ENCODE measurements around the gene RAD52. TPM values are rescaled to one million over a fixed set of nuclear protein-coding genes. Genes with fewer than 3 reads are reported as not detected.

RAD52 gene
- total RNA-seq, 3 donors from 2014 or later (not counting 1 experiment from before 2014, with no cell fraction given) = 9.4 to 15.5 (median 13.7) TPM

DNA sequence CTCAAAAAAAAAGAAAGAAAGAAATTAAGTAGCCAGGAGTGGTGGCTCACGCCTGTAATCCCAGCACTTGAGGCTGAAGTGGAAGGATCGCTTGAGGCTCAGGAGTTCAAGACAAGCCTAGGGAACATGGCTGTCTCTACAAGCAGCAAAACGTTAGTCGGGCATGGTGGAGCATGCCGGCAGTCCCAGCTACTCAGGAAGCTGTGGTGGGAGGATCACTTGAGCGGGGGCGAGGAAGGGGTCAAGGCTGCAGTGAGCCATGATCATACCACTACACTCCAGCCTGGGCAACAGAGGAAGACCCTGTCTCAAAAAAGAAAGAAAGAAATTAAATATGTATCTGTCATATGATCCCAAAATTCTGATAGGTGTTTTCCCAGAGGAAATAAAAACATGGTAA, 5.3 kb downstream of the RAD52 start:
- no peak for DNase-seq
- intact Hi-C loops (cut with micrococcal nuclease) = no loop called here
- Mint-ChIP-seq H3K9me3 (no peaks in the 10 kb centered on the region), H3K27ac (peak overlapping the region in 1 of 2 donors; percentile 33), H3K4me1 (peaks cover 22 to 34% of the 10 kb centered on the region in 2 donors), H3K4me3 (no peak overlapping the region), H3K36me3 (no peaks in the 10 kb centered on the region), H3K27me3 (ENCODE audit: low read depth in 2 of 2) (no peaks in the 10 kb centered on the region)
- 48% methylated on average over 5 of the region's 7 CpGs for WGBS (ENCODE audit: insufficient coverage)
- Histone ChIP-seq H3K4me1 (ENCODE audit: control insufficient read depth, insufficient read depth, low read length) (peaks cover 14% of the 10 kb centered on the region), H3K4me3 (ENCODE audit: low read length) (no peak overlapping the region), H3K36me3 (ENCODE audit: control insufficient read depth, insufficient read depth, low read length) (peaks cover 3% of the 10 kb centered on the region), H3K27ac (ENCODE audit: low read length) (no peak overlapping the region), H3K27me3 (ENCODE audit: control insufficient read depth, insufficient read depth, low read length) (no peaks in the 10 kb centered on the region), H3K9me3 (ENCODE audit: control insufficient read depth, insufficient read depth, low read length) (no peaks in the 10 kb centered on the region)
- TF ChIP-seq, protein P1, sequence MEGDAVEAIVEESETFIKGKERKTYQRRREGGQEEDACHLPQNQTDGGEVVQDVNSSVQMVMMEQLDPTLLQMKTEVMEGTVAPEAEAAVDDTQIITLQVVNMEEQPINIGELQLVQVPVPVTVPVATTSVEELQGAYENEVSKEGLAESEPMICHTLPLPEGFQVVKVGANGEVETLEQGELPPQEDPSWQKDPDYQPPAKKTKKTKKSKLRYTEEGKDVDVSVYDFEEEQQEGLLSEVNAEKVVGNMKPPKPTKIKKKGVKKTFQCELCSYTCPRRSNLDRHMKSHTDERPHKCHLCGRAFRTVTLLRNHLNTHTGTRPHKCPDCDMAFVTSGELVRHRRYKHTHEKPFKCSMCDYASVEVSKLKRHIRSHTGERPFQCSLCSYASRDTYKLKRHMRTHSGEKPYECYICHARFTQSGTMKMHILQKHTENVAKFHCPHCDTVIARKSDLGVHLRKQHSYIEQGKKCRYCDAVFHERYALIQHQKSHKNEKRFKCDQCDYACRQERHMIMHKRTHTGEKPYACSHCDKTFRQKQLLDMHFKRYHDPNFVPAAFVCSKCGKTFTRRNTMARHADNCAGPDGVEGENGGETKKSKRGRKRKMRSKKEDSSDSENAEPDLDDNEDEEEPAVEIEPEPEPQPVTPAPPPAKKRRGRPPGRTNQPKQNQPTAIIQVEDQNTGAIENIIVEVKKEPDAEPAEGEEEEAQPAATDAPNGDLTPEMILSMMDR (IDR thresholded peaks at IDR 0.05) = no peak
- no peak for ATAC-seq

DNA sequence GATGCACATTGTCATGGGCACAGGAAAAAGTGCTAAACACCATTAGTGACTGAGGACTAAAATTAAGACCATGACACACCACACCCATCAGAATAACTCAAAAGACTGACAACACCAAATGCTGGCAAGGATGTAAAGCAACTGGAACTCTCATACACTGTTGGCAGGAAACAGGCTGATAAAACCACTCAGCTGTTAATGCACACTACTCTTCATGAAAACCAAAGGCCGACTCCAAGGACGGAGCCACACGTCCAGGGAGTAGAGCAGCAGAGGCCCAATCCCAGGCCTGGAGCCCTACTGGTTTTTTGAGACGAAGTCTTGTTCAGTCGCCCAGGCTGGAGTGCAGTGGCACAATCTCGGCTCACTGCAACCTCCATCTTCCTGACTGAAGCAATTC, 6.4 kb downstream of the RAD52 start:
- H3K36me3 ChIP-seq (ENCODE audit: control insufficient read depth, insufficient read depth, low read length) = peaks cover 3% of the 10 kb centered on the region
- no peak overlapping the region for H3K4me3 ChIP-seq (ENCODE audit: low read length)
- DNase-seq (no peak), ATAC-seq (no peak)
- H3K27me3 ChIP-seq (ENCODE audit: control insufficient read depth, insufficient read depth, low read length) = no peaks in the 10 kb centered on the region
- Mint-ChIP-seq H3K36me3 (no peaks in the 10 kb centered on the region), H3K27ac (no peak overlapping the region), H3K27me3 (ENCODE audit: low read depth in 2 of 2) (no peaks in the 10 kb centered on the region), H3K4me1 (peaks cover 14 to 24% of the 10 kb centered on the region in 2 donors), H3K9me3 (no peaks in the 10 kb centered on the region), H3K4me3 (no peak overlapping the region)
- TF ChIP-seq, protein P1 (IDR thresholded peaks at IDR 0.05) = no peak
- H3K27ac ChIP-seq (ENCODE audit: low read length) = no peak overlapping the region
- WGBS (ENCODE audit: insufficient coverage) = 97% methylated on average over 6 of the region's 6 CpGs
- H3K4me1 ChIP-seq (ENCODE audit: control insufficient read depth, insufficient read depth, low read length) = peaks cover 5% of the 10 kb centered on the region
- intact Hi-C loops (cut with micrococcal nuclease) = no loop called here
- H3K9me3 ChIP-seq (ENCODE audit: control insufficient read depth, insufficient read depth, low read length) = no peaks in the 10 kb centered on the region

DNA sequence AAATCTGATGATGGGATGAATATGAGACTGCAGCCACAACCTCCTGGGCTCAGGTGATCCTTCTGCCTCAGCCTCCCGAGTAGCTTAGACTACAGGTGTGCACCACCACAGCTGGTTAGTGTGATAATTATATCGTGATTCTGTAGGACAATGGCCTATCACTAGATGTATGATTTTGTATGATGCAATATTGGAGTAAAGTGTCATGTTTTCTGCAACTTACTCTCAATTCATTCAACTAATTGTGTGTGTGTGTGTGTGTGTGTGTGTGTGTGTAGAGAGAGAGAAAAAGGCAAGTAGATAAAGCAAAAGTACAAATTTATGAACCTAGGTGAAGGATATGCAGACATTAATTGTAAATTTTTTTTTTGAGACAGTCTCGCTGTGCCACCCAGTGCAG, 10.7 kb downstream of the RAD52 start:
- WGBS (ENCODE audit: insufficient coverage) = 100% methylated on average over 3 of the region's 3 CpGs
- H3K36me3 Mint-ChIP-seq = no peaks in the 10 kb centered on the region
- TF ChIP-seq, protein P1 (IDR thresholded peaks at IDR 0.05) = no peak

More for the DNA sequence above, 10.7 kb downstream of the RAD52 start:
- intact Hi-C loops (cut with micrococcal nuclease) = no loop called here
- Histone ChIP-seq H3K4me1 (ENCODE audit: control insufficient read depth, insufficient read depth, low read length) (no peaks in the 10 kb centered on the region), H3K36me3 (ENCODE audit: control insufficient read depth, insufficient read depth, low read length) (no peaks in the 10 kb centered on the region), H3K27me3 (ENCODE audit: control insufficient read depth, insufficient read depth, low read length) (no peaks in the 10 kb centered on the region), H3K27ac (ENCODE audit: low read length) (no peak overlapping the region), H3K9me3 (ENCODE audit: control insufficient read depth, insufficient read depth, low read length) (no peaks in the 10 kb centered on the region), H3K4me3 (ENCODE audit: low read length) (no peak overlapping the region)
- H3K27me3 Mint-ChIP-seq (ENCODE audit: low read depth in 2 of 2) = no peaks in the 10 kb centered on the region
- H3K9me3 Mint-ChIP-seq = no peaks in the 10 kb centered on the region
- ATAC-seq (no peak), DNase-seq (no peak)
- no peak overlapping the region for H3K27ac Mint-ChIP-seq
- peaks cover under 1 to 4% of the 10 kb centered on the region in 2 donors for H3K4me1 Mint-ChIP-seq
- H3K4me3 Mint-ChIP-seq = no peak overlapping the region
